DND-41 (cell line): Measurements from ENCODE around the gene ENGASE.

Experiments used
- CTCF ChIP-seq: IDR thresholded peaks from 2 replicates; pipeline ENCODE4 v1.5.1; 2012; ENCODE audit warnings: borderline replicate concordance, low read length, moderate library complexity, mild to moderate bottlenecking; ENCODE audit not compliant: poor library complexity, severe bottlenecking; ENCODE audit errors: extremely low read depth
- EZH2 ChIP-seq: IDR thresholded peaks from 3 replicates; pipeline ENCODE4 v1.6.1; 2012; ENCODE audit warnings: borderline replicate concordance, low read depth, mild to moderate bottlenecking, moderate library complexity, low read length, inconsistent platforms; ENCODE audit not compliant: severe bottlenecking

- no peak for TF ChIP-seq EZH2
- TF ChIP-seq CTCF = no peak
These were observed 7.1 kb downstream of the ENGASE start for GRCh38 chr17:79081571-79082276.
